Right kidney (tissue), 1 donor: ENCODE results near the gene LAMB4.

ENCODE experiments used
- DNase-seq: peaks from one replicate; pipeline ENCODE4 v3.0.0-alpha.2; 2016

Gene LAMB4

DNA sequence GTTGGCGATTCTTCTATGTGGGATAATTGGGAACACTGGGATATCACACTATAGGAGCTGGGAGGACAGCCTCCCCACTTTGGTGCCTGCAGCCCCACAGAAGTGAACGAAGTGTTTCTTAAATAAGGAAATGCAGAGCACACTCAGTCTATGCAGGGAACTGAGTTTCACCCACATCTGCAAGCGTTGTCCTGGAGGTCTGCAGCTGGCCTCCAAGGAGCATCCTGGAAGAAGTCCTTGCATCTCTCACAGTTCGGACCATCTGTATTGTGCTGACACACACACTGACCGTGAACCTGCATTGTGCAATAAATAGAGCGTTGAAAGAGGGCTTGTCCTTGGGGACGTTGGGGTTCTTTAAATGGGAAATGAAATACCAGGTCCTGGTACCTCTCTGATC, 25.8 kb downstream of the LAMB4 start:
- no peak for DNase-seq

GRCh38 chr7:108103558-108104298, 26.4 kb downstream of the LAMB4 start:
- no peak for DNase-seq

GRCh38 chr7:108102671-108103312, 27.4 kb downstream of the LAMB4 start:
- DNase-seq: no peak

- no peak for DNase-seq
Measured at GRCh38 chr7:108101759-108102158, 28.4 kb downstream of the LAMB4 start.

GRCh38 chr7:108099713-108100112, 30.4 kb downstream of the LAMB4 start:
- no peak for DNase-seq

DNA sequence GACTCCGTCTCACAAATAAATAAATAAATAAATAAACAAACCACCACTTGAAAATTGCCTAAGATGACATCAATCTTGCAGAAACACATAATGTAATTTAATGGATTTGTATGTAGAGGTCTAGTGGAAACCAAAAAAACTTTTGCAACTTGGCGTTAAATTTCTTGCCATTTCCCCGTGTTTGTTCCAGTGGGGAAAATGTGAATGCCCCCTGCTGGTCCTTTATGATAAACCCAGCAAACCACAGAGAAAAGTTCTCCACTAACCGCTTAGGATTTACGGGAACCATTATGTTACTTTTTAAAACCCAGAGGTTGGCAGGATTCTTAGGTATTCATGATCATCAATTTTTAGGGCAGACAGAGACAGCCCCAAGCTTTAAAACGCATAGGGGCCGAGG, 32.5 kb downstream of the LAMB4 start:
- DNase-seq: no peak

DNA sequence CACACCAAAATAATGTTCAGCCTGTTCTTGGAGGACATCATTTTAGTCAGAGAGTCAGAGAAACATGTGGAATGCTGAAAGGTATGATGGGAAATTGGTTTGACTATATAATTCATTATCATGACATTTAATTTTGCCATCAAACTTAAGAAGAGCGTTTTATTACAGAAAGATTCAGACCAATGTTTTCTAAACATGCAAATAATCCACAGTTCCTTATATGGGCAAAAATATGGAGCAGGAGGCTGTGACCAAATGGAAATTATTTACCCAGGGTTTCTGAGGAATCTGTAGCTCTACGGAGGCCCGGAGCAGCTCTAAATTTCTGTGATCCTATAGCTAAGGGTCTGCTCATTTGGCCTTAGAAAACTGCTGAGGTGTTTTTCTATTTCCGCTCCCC, 33.2 kb downstream of the LAMB4 start:
- DNase-seq: no peak

DNA sequence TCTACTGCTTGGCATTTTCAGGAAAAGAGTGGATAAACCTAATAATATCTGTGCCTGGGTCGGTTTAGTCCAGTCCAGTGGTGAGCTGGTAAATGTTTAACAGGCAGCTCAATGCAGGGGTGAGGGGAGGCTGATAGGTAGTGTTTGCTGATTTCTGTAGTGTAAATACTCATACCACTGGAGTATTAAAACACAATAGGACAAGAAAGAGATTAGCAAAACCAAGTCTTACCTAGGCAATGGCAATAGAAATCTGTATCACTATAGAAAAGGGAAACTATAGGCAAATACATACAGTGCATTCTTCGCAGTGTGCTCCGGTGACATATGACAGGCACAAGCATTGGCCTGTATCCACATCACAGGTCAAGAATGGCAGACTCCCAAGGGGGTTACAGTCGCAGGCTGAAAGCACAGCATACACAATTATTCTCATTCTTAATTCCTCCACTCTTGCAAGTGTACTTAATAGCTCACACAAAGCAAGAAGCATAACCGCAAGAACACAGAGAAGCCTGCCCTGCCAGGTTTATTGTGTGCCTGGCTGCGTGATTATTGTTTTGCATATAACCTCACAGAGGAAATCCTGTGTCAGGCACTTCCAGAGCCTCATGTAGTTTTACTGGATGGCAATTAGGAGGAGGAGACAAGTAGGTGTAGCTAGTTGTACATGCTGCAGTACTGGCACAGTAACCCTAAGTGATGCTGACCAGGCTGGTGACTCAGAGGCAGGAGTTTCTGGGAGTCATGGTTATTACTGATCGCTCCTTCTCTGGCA, 35.0 kb downstream of the LAMB4 start:
- peak; percentile 54 for DNase-seq

GRCh38 chr7:108094346-108094745, 35.8 kb downstream of the LAMB4 start:
- DNase-seq: no peak

DNA sequence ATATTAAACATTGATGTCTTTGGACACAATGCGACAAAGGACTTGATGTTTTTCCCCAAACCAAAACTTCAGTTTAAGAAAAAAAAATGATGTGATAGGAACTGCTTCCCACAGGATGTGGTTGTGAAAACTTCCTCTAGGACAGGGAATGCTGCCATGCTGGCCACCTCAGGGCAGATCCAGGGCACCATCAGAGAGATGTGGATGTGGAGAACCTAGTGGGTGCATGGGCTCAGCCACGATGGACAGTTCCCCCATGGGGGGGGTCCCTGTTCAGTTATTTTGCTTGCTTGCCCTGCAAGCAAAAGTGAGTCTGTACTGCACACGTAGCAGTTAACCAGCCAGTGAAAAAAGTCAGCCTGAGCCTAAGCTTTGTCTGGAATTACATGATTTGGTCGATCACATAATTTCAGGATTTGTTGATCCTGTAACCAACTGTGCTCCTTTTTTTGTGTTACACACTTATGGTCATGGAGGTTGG, 36.3 kb downstream of the LAMB4 start:
- DNase-seq: no peak

DNA sequence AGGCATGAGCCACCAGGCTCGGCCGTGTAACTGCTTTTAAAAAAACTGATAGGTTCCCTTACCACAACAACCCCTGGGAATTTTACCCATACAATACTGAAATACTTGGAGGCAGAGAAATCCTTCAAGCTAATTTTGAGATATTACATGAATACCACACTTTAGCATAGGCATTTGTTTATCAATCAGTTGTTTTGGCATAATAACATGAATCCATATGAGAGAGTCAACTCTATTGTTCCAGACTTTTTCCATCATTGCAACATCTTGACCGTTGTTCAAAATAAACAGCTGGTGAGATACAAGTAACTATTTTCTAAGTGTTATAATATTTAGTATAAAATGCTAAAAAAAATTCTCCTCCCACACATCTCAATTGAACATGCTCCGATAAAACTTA, 36.8 kb downstream of the LAMB4 start:
- no peak for DNase-seq

DNA sequence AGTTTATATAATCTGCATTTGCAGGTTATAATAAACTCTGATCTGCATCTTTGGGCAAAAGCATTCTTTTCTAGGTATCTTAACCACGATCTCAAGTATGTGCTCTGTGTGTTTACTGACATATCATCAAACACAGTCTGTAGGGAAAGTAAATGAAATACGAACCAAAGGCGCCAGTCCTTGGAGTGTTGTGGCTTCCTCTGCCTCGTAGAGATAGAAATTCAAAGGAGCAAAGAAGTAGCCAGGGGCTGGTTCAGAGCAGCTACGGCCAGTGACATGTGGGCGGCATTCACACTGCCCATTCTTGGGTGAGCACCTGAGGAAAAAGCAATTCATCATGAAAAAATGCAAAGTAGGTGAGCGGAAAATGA, 38.7 kb downstream of the LAMB4 start:
- DNase-seq: no peak

DNA sequence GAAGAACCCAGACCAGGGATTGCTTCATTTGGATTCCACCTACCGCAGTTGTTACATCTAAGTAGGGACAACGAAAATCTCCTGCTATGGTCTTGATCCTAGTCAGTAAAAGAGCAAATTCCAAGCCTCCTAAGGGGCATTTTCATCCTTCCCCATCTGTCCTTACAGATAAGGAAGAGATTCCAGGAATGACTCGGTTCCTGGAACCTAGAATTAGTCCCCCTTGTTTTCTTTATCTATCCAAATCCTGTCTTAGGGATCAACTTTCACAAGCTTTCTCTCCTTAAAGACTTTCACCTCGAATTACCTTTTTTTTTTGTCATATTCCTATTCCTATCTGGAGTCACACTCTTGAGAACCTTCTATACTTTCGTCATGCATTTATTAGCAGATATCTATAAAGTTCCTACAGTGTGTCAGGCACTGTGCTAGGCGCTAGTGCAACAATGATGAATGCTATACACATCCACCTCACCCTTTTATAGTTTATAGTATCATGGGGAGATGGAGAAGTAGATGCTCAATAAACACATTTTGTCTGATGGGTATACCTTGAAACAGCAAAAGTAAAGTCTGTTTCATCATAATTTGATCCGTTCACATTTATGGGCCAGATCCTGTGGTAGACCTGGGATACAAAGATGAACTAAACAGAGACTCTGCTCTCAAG, 39.2 kb downstream of the LAMB4 start:
- DNase-seq: no peak

- DNase-seq: no peak
Measured at GRCh38 chr7:108089381-108089780, 40.8 kb downstream of the LAMB4 start.

DNA sequence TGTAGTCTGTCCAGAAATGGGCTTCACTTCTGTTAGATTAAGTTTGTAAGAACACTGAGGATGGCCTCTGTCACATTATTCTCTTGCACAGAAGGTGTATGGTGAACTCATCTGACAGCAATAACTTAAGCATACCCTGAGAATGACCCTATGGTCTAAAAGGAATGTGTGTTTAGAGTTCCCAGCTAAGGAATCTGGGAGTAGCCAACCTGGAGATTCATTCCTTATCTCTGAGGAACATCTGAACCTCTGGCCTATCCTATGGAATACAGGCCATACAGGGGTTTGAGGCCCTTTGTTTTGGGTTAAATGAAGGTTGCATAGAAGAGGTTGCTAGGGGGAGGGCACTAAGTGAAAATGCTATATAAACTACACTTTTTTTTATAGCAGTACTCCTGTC, 41.4 kb downstream of the LAMB4 start:
- DNase-seq: no peak

- no peak for DNase-seq
Measured at GRCh38 chr7:108087778-108088177, 42.4 kb downstream of the LAMB4 start.

DNA sequence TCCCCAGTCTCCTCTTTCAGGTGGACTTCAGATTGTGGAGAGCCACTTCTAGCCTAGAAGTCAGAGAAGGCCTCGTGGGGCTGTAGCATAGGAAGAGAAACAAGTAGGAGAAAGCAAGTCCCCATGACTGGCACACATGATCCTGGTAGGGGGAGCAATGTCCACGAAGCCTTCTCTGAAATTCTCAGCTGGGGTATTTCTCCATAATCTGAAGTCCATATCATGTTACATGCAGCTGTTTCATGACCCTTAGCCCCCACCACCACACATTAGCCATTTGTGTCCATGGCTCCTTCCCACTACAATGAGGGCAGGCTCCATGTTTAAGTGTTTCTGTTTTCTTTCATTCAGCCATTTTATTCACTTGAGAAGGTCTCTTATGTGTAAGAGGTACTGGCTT, 43.2 kb downstream of the LAMB4 start:
- no peak for DNase-seq

DNA sequence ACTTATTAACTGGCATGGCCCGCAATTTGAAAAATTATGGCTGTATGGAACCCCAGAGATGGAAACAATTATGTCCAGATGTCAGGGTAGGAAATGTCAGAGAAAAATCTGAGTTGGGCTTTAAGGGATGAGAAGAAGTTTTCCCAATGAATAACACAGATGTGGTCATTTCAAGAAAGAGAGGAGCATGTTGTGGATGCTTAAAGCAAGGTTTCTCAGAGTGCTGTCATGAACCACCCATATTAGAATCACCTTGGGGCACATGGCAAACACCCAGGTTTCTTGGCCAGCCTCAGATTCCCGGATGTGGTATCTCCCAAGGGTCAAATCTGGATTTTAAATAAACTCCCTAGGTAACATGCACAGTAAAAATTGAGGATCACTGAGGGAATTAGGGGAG, 43.6 kb downstream of the LAMB4 start:
- no peak for DNase-seq

GRCh38 chr7:108083980-108084379, 46.2 kb downstream of the LAMB4 start:
- no peak for DNase-seq

- no peak for DNase-seq
Measured at GRCh38 chr7:108079648-108080591, 50.2 kb downstream of the LAMB4 start.

DNA sequence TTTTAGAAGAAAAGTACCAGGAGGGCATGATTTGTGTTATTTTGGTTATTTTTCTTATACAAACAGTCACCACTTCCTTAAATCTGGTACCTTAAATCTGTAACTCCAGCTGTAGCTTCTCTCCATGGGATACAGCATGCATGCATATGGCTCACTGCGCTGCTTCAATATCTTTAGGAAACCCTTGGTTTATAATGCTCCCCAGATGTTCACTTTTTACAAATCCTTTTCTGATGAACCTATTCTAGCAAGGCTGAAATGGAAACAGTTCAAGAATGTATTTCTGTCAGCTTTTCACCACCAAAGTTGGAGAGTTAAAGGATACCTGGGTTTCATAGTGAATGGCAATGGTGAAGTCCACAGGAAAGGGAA, 50.9 kb downstream of the LAMB4 start:
- no peak for DNase-seq

DNA sequence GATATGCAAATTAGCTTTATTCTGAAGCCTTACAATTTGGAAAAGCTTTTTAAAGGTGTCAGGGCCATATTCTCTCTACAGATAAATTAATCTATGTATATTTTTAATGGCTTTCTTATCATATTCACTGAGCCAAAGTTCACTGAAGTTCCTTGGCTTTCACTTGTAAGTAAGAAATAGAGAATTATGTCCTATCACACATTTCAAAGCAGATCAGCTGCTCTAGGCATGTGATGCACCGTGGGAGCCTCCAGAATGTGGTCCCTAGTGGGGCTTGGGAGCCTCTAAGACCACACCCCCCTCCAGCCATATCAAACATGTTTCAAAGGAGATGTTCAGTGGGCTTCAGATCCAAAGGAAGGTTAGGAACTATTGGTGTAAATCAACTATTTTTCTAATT, 51.5 kb downstream of the LAMB4 start:
- DNase-seq: no peak
